GM19452 (cell line): Measurements from ENCODE around the gene TBL1XR1.

ENCODE experiments used
- ATAC-seq: cut with Tn5 transposase; IDR thresholded peaks from one replicate; pipeline ENCODE4 v1.9.1; 2021; ENCODE audit not compliant: unreplicated experiment

The TBL1XR1 gene

DNA sequence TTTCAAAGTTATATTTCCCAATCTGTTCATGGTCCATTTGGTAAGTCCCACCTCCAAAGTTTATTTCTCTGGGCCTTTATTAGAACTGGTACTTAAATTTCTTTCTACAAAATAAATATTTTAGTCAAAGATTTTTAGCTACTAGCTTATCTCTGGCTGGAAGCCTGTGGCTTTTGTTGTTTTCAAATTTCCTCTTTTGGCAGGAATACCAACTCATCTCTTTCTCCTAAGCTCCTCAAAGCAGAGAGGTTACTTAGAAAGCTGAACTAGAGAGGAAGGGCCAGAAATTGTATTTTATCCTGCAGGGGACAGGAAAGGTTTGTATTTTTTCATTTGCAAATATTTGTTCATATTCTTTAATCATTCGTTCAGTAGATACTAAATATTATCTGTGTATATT lies 227.8 kb downstream of the TBL1XR1 start:
- ATAC-seq = no peak
